ENCODE results near the gene PLAAT1. TPM values are rescaled to one million over a fixed set of nuclear protein-coding genes. Genes with fewer than 3 reads are reported as not detected.

Gene PLAAT1
- total RNA-seq, result not detected in 2 replicates

DNA sequence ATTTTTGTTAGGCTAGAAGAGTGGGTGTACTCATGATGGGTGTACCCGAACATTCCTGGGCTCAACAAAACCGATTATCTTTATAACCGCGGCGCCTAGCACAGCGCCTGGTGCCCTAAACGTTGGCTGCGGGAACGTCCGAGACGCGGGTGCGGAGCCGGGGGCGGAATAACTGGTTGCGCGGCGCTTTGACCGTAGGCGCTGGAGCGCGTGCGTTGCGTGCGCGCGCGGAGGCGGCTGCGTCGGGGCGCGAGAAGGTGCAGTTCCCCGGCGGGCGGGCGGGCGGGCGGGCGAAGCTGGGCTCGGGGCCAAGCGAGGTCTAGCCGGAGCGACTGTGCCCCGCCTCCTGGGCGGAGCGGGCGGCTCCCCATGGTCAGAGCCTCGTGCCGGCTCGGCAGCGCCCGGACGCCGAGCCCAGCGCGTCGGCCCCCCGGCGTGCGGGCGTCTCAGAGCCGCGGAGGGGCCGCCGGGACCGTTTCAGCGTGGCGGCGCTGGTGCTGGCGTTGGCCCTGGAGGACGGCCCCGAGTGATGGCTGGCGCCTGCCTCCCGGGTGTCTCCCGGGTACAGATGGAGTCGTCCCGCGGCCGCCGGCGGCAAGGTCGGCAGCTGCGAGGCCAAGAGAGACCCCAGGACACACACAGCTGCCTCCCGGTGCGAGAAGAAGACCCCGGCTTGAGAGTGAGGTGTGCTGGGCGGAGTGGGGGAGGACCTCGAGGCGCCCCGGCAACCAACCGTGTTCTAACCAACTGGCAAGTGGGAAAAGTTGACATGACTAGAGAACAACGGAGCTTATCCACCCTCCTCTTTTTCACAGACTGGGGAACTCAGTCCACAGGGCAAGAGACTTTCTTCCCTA is at the start of gene PLAAT1:
Gene PLAAT1, plus strand, starts transcription at position 373 of the 857 bp plus-strand sequence. CDS start 14,429 bp downstream, outside the sequence.

Other genes with a start within 250 kb of the PLAAT1 start
- gene ATP13A5, start 137.5 kb downstream of the PLAAT1 start, total RNA-seq, result not detected in 2 replicates